ENCODE data around the gene RFPL3.

- TF ChIP-seq CTCF (IDR thresholded peaks at IDR 0.05; ENCODE audit: borderline replicate concordance, extremely low read depth, low read length, poor library complexity, severe bottlenecking) (no peak), EZH2 (IDR thresholded peaks at IDR 0.05; ENCODE audit: borderline replicate concordance, low read depth, low read length, severe bottlenecking) (no peak)
Measured at GRCh38 chr22:32353292-32353691, 4.4 kb upstream of the RFPL3 start.

All from DND-41 (cell line).